Endothelial cell of umbilical vein (primary cell): ENCODE data around the gene CD300LD.

Experiments
- POLR2A ChIP-seq: IDR thresholded peaks from 2 replicates; pipeline ENCODE4 v1.6.1; 2012; ENCODE audit warnings: low read depth, mild to moderate bottlenecking, control low read depth, low read length
- TF ChIP-seq, protein P1 (sequence below), 2 donors: IDR thresholded peaks; 1 replicate in 1 of 2; 2 replicates in 1 of 2; pipeline ENCODE4 v1.5.1; 2011; ENCODE audit warnings: low read length in 2 of 2, mild to moderate bottlenecking in 2 of 2, moderate library complexity in 2 of 2, control low read depth in 1 of 2, inconsistent platforms in 1 of 2, low read depth in 1 of 2; ENCODE audit not compliant: insufficient read depth in 1 of 2; ENCODE audit errors: extremely low read depth in 1 of 2
- TF ChIP-seq, protein P2 (sequence below): IDR thresholded peaks from 2 replicates; pipeline ENCODE4 v1.6.1; 2011; ENCODE audit not compliant: insufficient read depth, insufficient read length

DNA sequence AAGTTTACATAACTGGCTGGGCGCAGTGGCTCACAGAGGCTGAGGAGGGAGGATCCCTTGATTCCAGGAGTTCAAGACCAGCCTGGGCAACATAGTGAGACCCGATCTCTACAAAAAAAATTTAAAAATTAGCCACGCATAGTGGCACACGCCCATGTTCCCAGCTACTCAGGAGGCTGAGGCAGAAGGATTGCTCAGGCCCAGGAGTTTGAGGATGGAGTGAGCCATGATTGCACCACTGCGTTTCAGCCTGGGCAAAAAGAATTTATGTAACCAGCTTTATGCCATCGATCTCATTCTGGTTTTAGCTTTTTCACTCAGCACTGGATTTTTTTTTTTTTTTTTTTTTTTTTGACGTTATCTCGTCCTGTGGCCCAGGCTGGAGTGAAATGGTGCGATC lies 40.5 kb upstream of the CD300LD start:
- TF ChIP-seq, protein P1, sequence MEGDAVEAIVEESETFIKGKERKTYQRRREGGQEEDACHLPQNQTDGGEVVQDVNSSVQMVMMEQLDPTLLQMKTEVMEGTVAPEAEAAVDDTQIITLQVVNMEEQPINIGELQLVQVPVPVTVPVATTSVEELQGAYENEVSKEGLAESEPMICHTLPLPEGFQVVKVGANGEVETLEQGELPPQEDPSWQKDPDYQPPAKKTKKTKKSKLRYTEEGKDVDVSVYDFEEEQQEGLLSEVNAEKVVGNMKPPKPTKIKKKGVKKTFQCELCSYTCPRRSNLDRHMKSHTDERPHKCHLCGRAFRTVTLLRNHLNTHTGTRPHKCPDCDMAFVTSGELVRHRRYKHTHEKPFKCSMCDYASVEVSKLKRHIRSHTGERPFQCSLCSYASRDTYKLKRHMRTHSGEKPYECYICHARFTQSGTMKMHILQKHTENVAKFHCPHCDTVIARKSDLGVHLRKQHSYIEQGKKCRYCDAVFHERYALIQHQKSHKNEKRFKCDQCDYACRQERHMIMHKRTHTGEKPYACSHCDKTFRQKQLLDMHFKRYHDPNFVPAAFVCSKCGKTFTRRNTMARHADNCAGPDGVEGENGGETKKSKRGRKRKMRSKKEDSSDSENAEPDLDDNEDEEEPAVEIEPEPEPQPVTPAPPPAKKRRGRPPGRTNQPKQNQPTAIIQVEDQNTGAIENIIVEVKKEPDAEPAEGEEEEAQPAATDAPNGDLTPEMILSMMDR (IDR thresholded peaks at IDR 0.05; ENCODE audit: extremely low read depth in 1 of 2, insufficient read depth in 1 of 2, low read depth in 1 of 2, low read length in 2 of 2): no peak
- TF ChIP-seq, protein P2, sequence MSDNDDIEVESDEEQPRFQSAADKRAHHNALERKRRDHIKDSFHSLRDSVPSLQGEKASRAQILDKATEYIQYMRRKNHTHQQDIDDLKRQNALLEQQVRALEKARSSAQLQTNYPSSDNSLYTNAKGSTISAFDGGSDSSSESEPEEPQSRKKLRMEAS: no peak
- no peak for TF ChIP-seq POLR2A
